ENCODE measurements around the gene ZNF423.

GRCh38 chr16:49708491-49708890 is 147.4 kb downstream of the ZNF423 start:
- TF ChIP-seq POLR2A (IDR thresholded peaks at IDR 0.05; ENCODE audit: low read depth, low read length) (no peak), POLR2AphosphoS5 (IDR thresholded peaks at IDR 0.05; ENCODE audit: low read depth, low read length) (no peak), TAF1 (IDR thresholded peaks at IDR 0.05; ENCODE audit: low read depth, low read length) (no peak), SPI1 (IDR thresholded peaks at IDR 0.05; ENCODE audit: low read depth, low read length) (no peak)

All from GM12891 (cell line).